GM20431 (cell line): ENCODE data around the gene TBL1X.
"Not testable (repeated sequence)": the region's sequence is repeated elsewhere in the genome, so short reads cannot be mapped to it uniquely, and the experiment has no call there.

ENCODE experiments used
- in situ Hi-C: fragments of 300-500 bp; cut with MseI, MboI; formaldehyde crosslinking; loops from one replicate; pipeline ENCODE4 v1.15.0; 2020; ENCODE audit warnings: low sequenced_read_pairs; ENCODE audit not compliant: unreplicated experiment

The TBL1X gene

GRCh38 chrX:9464435-9465371 is at the start of gene TBL1X:
Gene TBL1X (plus strand): TSS chrX:9465058. CDS start chrX:9653587, 188,529 bp downstream.
- in situ Hi-C loops = no loop called here

- in situ Hi-C loops = no loop called here
Observed at GRCh38 chrX:9416562-9417348, 48.1 kb upstream of the TBL1X start.

GRCh38 chrX:9418262-9418661 is 46.6 kb upstream of the TBL1X start:
- in situ Hi-C loops = no loop called here

- in situ Hi-C loops = no loop called here
Observed at GRCh38 chrX:9420275-9421265, 44.3 kb upstream of the TBL1X start.

GRCh38 chrX:9429767-9430166 is 35.1 kb upstream of the TBL1X start:
- in situ Hi-C loops = no loop called here

- in situ Hi-C loops = no loop called here
Observed at GRCh38 chrX:9430346-9430921, 34.4 kb upstream of the TBL1X start.

GRCh38 chrX:9431281-9431680 is 33.6 kb upstream of the TBL1X start:
- in situ Hi-C loops = no loop called here

GRCh38 chrX:9433596-9433995 is 31.3 kb upstream of the TBL1X start:
- in situ Hi-C loops = no loop called here

- in situ Hi-C loops = no loop called here
Observed at GRCh38 chrX:9434051-9434550, 30.8 kb upstream of the TBL1X start.

- in situ Hi-C loops = not testable (repeated sequence)
Observed at GRCh38 chrX:9435086-9435485, 29.8 kb upstream of the TBL1X start.

- in situ Hi-C loops = no loop called here
Observed at GRCh38 chrX:9436812-9437211, 28.0 kb upstream of the TBL1X start.

- in situ Hi-C loops = no loop called here
Observed at GRCh38 chrX:9438933-9439494, 25.8 kb upstream of the TBL1X start.

- in situ Hi-C loops = no loop called here
Observed at GRCh38 chrX:9440116-9440844, 24.6 kb upstream of the TBL1X start.

- in situ Hi-C loops = no loop called here
Observed at GRCh38 chrX:9442056-9442455, 22.8 kb upstream of the TBL1X start.

GRCh38 chrX:9443327-9443726 is 21.5 kb upstream of the TBL1X start:
- in situ Hi-C loops = no loop called here

GRCh38 chrX:9447906-9448305 is 17.0 kb upstream of the TBL1X start:
- in situ Hi-C loops = no loop called here

- in situ Hi-C loops = no loop called here
Observed at GRCh38 chrX:9456250-9457074, 8.4 kb upstream of the TBL1X start.

GRCh38 chrX:9458034-9458433 is 6.8 kb upstream of the TBL1X start:
- in situ Hi-C loops = not testable (repeated sequence)
